H1 (cell line): Measurements from ENCODE around the gene FAT2. TPM values are rescaled to one million over a fixed set of nuclear protein-coding genes. Genes with fewer than 3 reads are reported as not detected.

ENCODE experiments used
- BACH1 ChIP-seq: IDR thresholded peaks from 2 replicates; pipeline ENCODE4 v1.6.1; 2012; ENCODE audit warnings: low read length, improper control_type of control experiment
- BRCA1 ChIP-seq: IDR thresholded peaks from 2 replicates; pipeline ENCODE4 v1.6.1; 2012; ENCODE audit warnings: low read depth, low read length, improper control_type of control experiment
- EGR1 ChIP-seq: IDR thresholded peaks from 2 replicates; pipeline ENCODE4 v1.6.1; 2011; ENCODE audit warnings: low read depth, low read length, borderline replicate concordance
- GABPA ChIP-seq: IDR thresholded peaks from 2 replicates; pipeline ENCODE4 v1.6.1; 2011; ENCODE audit warnings: mild to moderate bottlenecking, low read length, moderate library complexity, borderline replicate concordance; ENCODE audit not compliant: insufficient read depth
- KDM4A ChIP-seq: IDR thresholded peaks from one replicate; pipeline ENCODE4 v1.7.1; 2012; ENCODE audit warnings: low read depth, mild to moderate bottlenecking, moderate library complexity, low read length, inconsistent platforms; ENCODE audit not compliant: severe bottlenecking
- polyA plus RNA-seq, 7 experiments: library from polyadenylated mRNA; depleted of rRNA in 3 of 7; stranded (reverse) in 5 of 7; unstranded in 2 of 7; fragments of >200 nt in 5 of 7; fragments of 200-250 nt in 2 of 7; gene quantifications; 1 replicate in 5 of 7; 2 replicates in 1 of 7; 4 replicates in 1 of 7; pipeline versions ENCODE4 v1.2.1 to v1.2.3, GENCODE V29; 2011 to 2013; ENCODE audit warnings: missing spikeins in 2 of 7, mixed read lengths in 2 of 7
- total RNA-seq: library from RNA; stranded (reverse); fragmentation: NEBNext Ultra II Directional; extraction: Animal tissue kit (Norgen Biotek cat#: 25700); gene quantifications from 2 replicates; pipeline ENCODE4 v1.2.1, GENCODE V29; 2021
- TF ChIP-seq, protein P1 (sequence below): fragments of 300-600 bp; sonication (generic); IDR thresholded peaks from 2 replicates; pipeline ENCODE4 v1.7.1; 2012; ENCODE audit warnings: low read length, moderate library complexity, mild to moderate bottlenecking, inconsistent platforms; ENCODE audit not compliant: insufficient replicate concordance
- TF ChIP-seq, protein P2 (sequence below): IDR thresholded peaks from 2 replicates; pipeline ENCODE4 v1.6.1; 2012; ENCODE audit warnings: inconsistent platforms
- TF ChIP-seq, protein P3 (sequence below), 3 experiments: IDR thresholded peaks; 1 replicate in 2 of 3; 2 replicates in 1 of 3; pipeline versions ENCODE4 v1.5.1 to v1.6.1; 2011; ENCODE audit warnings: low read length in 3 of 3, mild to moderate bottlenecking in 3 of 3, inconsistent platforms in 2 of 3, low read depth in 1 of 3, moderate library complexity in 1 of 3; ENCODE audit not compliant: insufficient read depth in 1 of 3; ENCODE audit errors: control extremely low read depth in 1 of 3

Gene FAT2
- total and polyA plus RNA-seq, 2 of the 8 experiments (the other 6 are each of a cell fraction or from before 2014, with no cell fraction given) = 0.12 to 0.30 TPM

DNA sequence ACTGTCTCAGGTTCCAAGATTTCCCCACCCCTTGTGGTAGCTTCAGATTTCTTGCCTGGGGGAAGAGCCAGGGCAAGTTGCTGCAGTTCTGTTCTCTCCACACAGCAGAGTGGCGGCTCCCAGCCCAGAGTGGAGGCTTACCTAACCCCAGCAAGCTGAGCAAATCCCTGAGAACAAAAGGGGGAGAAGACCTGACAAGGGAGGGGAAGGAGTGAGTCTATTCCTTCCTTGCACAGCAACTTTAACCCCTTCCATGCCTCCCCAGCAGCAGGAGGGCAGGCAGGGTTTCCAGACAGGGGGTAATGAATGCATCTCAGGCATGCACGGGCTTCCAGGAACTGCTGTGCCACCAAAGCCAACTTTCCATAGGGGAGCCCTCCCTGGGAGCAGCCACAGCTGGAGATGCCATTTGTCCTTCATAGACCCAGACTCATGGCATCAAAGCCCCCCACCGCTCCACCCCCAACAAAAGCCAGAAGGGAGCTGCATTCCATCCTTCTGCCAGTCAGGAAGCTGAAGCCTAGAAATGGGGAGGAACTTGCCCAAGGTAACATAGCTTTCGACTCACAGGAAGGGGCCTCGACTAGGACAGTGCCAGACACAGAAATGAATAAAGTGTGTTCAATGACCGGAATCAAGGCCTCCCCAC is 28.8 kb upstream of the FAT2 start (continued):
- TF ChIP-seq, protein P1, sequence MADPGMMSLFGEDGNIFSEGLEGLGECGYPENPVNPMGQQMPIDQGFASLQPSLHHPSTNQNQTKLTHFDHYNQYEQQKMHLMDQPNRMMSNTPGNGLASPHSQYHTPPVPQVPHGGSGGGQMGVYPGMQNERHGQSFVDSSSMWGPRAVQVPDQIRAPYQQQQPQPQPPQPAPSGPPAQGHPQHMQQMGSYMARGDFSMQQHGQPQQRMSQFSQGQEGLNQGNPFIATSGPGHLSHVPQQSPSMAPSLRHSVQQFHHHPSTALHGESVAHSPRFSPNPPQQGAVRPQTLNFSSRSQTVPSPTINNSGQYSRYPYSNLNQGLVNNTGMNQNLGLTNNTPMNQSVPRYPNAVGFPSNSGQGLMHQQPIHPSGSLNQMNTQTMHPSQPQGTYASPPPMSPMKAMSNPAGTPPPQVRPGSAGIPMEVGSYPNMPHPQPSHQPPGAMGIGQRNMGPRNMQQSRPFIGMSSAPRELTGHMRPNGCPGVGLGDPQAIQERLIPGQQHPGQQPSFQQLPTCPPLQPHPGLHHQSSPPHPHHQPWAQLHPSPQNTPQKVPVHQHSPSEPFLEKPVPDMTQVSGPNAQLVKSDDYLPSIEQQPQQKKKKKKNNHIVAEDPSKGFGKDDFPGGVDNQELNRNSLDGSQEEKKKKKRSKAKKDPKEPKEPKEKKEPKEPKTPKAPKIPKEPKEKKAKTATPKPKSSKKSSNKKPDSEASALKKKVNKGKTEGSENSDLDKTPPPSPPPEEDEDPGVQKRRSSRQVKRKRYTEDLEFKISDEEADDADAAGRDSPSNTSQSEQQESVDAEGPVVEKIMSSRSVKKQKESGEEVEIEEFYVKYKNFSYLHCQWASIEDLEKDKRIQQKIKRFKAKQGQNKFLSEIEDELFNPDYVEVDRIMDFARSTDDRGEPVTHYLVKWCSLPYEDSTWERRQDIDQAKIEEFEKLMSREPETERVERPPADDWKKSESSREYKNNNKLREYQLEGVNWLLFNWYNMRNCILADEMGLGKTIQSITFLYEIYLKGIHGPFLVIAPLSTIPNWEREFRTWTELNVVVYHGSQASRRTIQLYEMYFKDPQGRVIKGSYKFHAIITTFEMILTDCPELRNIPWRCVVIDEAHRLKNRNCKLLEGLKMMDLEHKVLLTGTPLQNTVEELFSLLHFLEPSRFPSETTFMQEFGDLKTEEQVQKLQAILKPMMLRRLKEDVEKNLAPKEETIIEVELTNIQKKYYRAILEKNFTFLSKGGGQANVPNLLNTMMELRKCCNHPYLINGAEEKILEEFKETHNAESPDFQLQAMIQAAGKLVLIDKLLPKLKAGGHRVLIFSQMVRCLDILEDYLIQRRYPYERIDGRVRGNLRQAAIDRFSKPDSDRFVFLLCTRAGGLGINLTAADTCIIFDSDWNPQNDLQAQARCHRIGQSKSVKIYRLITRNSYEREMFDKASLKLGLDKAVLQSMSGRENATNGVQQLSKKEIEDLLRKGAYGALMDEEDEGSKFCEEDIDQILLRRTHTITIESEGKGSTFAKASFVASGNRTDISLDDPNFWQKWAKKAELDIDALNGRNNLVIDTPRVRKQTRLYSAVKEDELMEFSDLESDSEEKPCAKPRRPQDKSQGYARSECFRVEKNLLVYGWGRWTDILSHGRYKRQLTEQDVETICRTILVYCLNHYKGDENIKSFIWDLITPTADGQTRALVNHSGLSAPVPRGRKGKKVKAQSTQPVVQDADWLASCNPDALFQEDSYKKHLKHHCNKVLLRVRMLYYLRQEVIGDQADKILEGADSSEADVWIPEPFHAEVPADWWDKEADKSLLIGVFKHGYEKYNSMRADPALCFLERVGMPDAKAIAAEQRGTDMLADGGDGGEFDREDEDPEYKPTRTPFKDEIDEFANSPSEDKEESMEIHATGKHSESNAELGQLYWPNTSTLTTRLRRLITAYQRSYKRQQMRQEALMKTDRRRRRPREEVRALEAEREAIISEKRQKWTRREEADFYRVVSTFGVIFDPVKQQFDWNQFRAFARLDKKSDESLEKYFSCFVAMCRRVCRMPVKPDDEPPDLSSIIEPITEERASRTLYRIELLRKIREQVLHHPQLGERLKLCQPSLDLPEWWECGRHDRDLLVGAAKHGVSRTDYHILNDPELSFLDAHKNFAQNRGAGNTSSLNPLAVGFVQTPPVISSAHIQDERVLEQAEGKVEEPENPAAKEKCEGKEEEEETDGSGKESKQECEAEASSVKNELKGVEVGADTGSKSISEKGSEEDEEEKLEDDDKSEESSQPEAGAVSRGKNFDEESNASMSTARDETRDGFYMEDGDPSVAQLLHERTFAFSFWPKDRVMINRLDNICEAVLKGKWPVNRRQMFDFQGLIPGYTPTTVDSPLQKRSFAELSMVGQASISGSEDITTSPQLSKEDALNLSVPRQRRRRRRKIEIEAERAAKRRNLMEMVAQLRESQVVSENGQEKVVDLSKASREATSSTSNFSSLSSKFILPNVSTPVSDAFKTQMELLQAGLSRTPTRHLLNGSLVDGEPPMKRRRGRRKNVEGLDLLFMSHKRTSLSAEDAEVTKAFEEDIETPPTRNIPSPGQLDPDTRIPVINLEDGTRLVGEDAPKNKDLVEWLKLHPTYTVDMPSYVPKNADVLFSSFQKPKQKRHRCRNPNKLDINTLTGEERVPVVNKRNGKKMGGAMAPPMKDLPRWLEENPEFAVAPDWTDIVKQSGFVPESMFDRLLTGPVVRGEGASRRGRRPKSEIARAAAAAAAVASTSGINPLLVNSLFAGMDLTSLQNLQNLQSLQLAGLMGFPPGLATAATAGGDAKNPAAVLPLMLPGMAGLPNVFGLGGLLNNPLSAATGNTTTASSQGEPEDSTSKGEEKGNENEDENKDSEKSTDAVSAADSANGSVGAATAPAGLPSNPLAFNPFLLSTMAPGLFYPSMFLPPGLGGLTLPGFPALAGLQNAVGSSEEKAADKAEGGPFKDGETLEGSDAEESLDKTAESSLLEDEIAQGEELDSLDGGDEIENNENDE = no peak
- TF ChIP-seq KDM4A (no peak), EGR1 (no peak), GABPA (no peak), BACH1 (no peak), BRCA1 (no peak)
- TF ChIP-seq, protein P2, sequence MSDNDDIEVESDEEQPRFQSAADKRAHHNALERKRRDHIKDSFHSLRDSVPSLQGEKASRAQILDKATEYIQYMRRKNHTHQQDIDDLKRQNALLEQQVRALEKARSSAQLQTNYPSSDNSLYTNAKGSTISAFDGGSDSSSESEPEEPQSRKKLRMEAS = no peak; the same call in 1 of the 2 replicates
- TF ChIP-seq, protein P3, sequence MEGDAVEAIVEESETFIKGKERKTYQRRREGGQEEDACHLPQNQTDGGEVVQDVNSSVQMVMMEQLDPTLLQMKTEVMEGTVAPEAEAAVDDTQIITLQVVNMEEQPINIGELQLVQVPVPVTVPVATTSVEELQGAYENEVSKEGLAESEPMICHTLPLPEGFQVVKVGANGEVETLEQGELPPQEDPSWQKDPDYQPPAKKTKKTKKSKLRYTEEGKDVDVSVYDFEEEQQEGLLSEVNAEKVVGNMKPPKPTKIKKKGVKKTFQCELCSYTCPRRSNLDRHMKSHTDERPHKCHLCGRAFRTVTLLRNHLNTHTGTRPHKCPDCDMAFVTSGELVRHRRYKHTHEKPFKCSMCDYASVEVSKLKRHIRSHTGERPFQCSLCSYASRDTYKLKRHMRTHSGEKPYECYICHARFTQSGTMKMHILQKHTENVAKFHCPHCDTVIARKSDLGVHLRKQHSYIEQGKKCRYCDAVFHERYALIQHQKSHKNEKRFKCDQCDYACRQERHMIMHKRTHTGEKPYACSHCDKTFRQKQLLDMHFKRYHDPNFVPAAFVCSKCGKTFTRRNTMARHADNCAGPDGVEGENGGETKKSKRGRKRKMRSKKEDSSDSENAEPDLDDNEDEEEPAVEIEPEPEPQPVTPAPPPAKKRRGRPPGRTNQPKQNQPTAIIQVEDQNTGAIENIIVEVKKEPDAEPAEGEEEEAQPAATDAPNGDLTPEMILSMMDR (IDR thresholded peaks at IDR 0.05; ENCODE audit: control extremely low read depth in 1 of 3, insufficient read depth in 1 of 3, low read depth in 1 of 3, low read length in 3 of 3) = no peak
